IMR-90 (cell line): ENCODE measurements around the gene TMEM126B.

Source experiments
- CEBPB ChIP-seq: IDR thresholded peaks from 2 replicates; pipeline ENCODE4 v1.6.1; 2012; ENCODE audit warnings: low read depth, low read length, improper control_type of control experiment
- CHD1 ChIP-seq: IDR thresholded peaks from 2 replicates; pipeline ENCODE4 v1.6.1; 2012; ENCODE audit warnings: low read depth, low read length, improper control_type of control experiment
- FOS ChIP-seq: fragments of 150-350 bp; IDR thresholded peaks from 2 replicates; pipeline ENCODE4 v1.6.1; 2016; ENCODE audit warnings: low read depth, low read length
- MXI1 ChIP-seq: IDR thresholded peaks from 2 replicates; pipeline ENCODE4 v1.6.1; 2012; ENCODE audit warnings: low read depth, mild to moderate bottlenecking, low read length, moderate library complexity, borderline replicate concordance
- POLR2A ChIP-seq: IDR thresholded peaks from 2 replicates; pipeline ENCODE4 v1.6.1; 2012; ENCODE audit warnings: mild to moderate bottlenecking, low read depth, low read length
- RAD21 ChIP-seq: IDR thresholded peaks from 2 replicates; pipeline ENCODE4 v1.6.1; 2012; ENCODE audit warnings: low read length, improper control_type of control experiment
- SMC3 ChIP-seq: fragments of 150-350 bp; IDR thresholded peaks from 2 replicates; pipeline ENCODE4 v1.6.1; 2016; ENCODE audit warnings: low read depth, mild to moderate bottlenecking, antibody characterized with exemption, low read length, moderate library complexity
- TF ChIP-seq, protein P1 (sequence below): conservative IDR thresholded peaks from 2 replicates; pipeline ENCODE4 v1.5.1; 2012; ENCODE audit warnings: mild to moderate bottlenecking, low read depth, low read length, improper control_type of control experiment
- TF ChIP-seq, protein P2 (sequence below): fragments of 150-350 bp; IDR thresholded peaks from 2 replicates; pipeline ENCODE4 v1.6.1; 2017; ENCODE audit warnings: mild to moderate bottlenecking, antibody characterized with exemption, low read length, low read depth

DNA sequence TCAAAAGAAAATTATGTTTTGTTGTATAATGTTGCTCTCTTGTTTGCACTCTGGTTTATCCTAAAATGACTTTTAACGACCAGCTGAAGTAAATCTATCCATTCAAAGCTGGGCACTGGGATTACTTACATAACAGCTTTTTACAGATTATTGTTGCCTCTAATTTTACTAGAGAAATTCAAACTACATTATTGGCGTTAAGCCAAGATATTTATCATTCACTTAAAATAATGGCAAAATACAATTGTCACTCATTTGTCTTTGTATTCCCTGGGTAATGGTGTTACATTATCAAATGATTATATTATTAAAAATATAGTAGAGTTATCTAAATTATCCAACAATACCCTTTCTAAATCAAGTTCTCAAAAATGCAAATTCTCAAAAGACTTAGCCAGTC lies 31.5 kb upstream of the TMEM126B start:
- TF ChIP-seq, protein P1, sequence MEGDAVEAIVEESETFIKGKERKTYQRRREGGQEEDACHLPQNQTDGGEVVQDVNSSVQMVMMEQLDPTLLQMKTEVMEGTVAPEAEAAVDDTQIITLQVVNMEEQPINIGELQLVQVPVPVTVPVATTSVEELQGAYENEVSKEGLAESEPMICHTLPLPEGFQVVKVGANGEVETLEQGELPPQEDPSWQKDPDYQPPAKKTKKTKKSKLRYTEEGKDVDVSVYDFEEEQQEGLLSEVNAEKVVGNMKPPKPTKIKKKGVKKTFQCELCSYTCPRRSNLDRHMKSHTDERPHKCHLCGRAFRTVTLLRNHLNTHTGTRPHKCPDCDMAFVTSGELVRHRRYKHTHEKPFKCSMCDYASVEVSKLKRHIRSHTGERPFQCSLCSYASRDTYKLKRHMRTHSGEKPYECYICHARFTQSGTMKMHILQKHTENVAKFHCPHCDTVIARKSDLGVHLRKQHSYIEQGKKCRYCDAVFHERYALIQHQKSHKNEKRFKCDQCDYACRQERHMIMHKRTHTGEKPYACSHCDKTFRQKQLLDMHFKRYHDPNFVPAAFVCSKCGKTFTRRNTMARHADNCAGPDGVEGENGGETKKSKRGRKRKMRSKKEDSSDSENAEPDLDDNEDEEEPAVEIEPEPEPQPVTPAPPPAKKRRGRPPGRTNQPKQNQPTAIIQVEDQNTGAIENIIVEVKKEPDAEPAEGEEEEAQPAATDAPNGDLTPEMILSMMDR, result no peak
- no peak for TF ChIP-seq CHD1
- TF ChIP-seq RAD21, result no peak
- no peak for TF ChIP-seq POLR2A
- TF ChIP-seq, protein P2, sequence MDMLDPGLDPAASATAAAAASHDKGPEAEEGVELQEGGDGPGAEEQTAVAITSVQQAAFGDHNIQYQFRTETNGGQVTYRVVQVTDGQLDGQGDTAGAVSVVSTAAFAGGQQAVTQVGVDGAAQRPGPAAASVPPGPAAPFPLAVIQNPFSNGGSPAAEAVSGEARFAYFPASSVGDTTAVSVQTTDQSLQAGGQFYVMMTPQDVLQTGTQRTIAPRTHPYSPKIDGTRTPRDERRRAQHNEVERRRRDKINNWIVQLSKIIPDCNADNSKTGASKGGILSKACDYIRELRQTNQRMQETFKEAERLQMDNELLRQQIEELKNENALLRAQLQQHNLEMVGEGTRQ, result no peak
- no peak for TF ChIP-seq CEBPB
- no peak for TF ChIP-seq MXI1
- no peak for TF ChIP-seq SMC3
- TF ChIP-seq FOS, result no peak
